SJCRH30 (cell line): Measurements from ENCODE around the gene CDA. TPM values are rescaled to one million over a fixed set of nuclear protein-coding genes. Genes with fewer than 3 reads are reported as not detected.

ENCODE experiments used
- DNase-seq, 2 experiments: peaks; one replicate each; pipeline ENCODE4 v3.0.0-alpha.2; 2015 to 2020
- H3K27ac ChIP-seq: fragments of 250-450 bp; sonication (Bioruptor Pico); 2 replicates; pipeline ENCODE4 v1.5.1; 2020; ENCODE audit warnings: mild to moderate bottlenecking, moderate library complexity
- H3K27me3 ChIP-seq: fragments of 250-450 bp; sonication (Bioruptor Pico); 2 replicates; pipeline ENCODE4 v1.5.1; 2020; ENCODE audit warnings: mild to moderate bottlenecking, moderate library complexity
- H3K36me3 ChIP-seq: fragments of 250-450 bp; sonication (Bioruptor Pico); 2 replicates; pipeline ENCODE4 v1.5.1; 2020; ENCODE audit warnings: mild to moderate bottlenecking, moderate library complexity
- H3K4me1 ChIP-seq: fragments of 250-450 bp; sonication (Bioruptor Pico); 2 replicates; pipeline ENCODE4 v1.5.1; 2020; ENCODE audit warnings: mild to moderate bottlenecking, moderate library complexity
- H3K4me3 ChIP-seq: fragments of 250-450 bp; sonication (Bioruptor Pico); 2 replicates; pipeline ENCODE4 v1.5.1; 2020; ENCODE audit warnings: mild to moderate bottlenecking, moderate library complexity
- H3K9me3 ChIP-seq: fragments of 250-450 bp; sonication (Bioruptor Pico); replicated peaks from 2 replicates; pipeline ENCODE4 v1.5.1; 2020; ENCODE audit warnings: mild to moderate bottlenecking, moderate library complexity
- total RNA-seq: library from RNA; depleted of rRNA; stranded (reverse); fragments of >200 nt; shearing (Covaris generic); gene quantifications from 2 replicates; pipeline ENCODE4 v1.2.3, GENCODE V29; 2014

CDA gene
- total RNA-seq, 1 experiment from 2014 or later: not detected

- H3K4me3 ChIP-seq: no peak overlapping the region
- no peaks in the 10 kb centered on the region for H3K27me3 ChIP-seq
- peaks cover 20% of the 10 kb centered on the region for H3K4me1 ChIP-seq
- no peaks in the 10 kb centered on the region for H3K36me3 ChIP-seq
- no peaks in the 10 kb centered on the region for H3K9me3 ChIP-seq
- no peak overlapping the region for H3K27ac ChIP-seq
- no peak for DNase-seq
These were observed 48.0 kb downstream of the CDA start for GRCh38 chr1:20636785-20637347.

GRCh38 chr1:20640183-20640597, 51.3 kb downstream of the CDA start:
- Histone ChIP-seq H3K9me3 (no peaks in the 10 kb centered on the region), H3K4me3 (no peak overlapping the region), H3K27ac (no peak overlapping the region), H3K4me1 (peaks cover under 1% of the 10 kb centered on the region; the same call in 1 of the 2 replicates), H3K36me3 (no peaks in the 10 kb centered on the region), H3K27me3 (no peaks in the 10 kb centered on the region)
- DNase-seq: peak; percentile 44 to 80

DNA sequence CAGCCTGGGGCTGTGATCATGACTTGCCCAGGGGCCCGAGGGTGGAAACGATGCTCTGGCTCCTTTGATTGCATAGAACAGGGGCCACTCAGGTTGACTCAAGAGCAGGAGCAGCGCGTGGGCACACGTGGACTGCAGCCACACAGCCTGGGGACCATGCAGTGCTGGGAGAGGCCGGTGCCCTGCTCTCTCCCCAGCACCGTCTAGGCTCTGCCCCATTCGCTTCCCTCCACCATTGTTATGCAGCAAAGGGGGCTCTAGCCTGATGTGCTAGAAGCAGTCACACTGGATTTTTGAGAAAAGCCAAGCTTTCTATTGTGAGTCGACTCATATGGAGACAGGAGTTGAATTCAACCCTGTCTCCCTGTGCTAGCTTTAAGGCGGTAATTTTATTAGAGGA, 53.1 kb downstream of the CDA start:
- no peaks in the 10 kb centered on the region for H3K27me3 ChIP-seq
- no peak overlapping the region for H3K27ac ChIP-seq
- H3K9me3 ChIP-seq: no peaks in the 10 kb centered on the region
- H3K4me3 ChIP-seq: no peak overlapping the region
- no peaks in the 10 kb centered on the region for H3K36me3 ChIP-seq
- DNase-seq: no peak
- H3K4me1 ChIP-seq: no peaks in the 10 kb centered on the region

GRCh38 chr1:20643080-20643479, 54.2 kb downstream of the CDA start:
- Histone ChIP-seq H3K4me1 (no peaks in the 10 kb centered on the region), H3K27me3 (no peaks in the 10 kb centered on the region), H3K9me3 (no peaks in the 10 kb centered on the region), H3K36me3 (peaks cover 2% of the 10 kb centered on the region), H3K4me3 (no peak overlapping the region), H3K27ac (no peak overlapping the region)
- no peak for DNase-seq

GRCh38 chr1:20644416-20644815, 55.5 kb downstream of the CDA start:
- DNase-seq: no peak
- Histone ChIP-seq H3K4me1 (no peaks in the 10 kb centered on the region), H3K4me3 (no peak overlapping the region), H3K9me3 (no peaks in the 10 kb centered on the region), H3K36me3 (peaks cover 6% of the 10 kb centered on the region), H3K27ac (no peak overlapping the region), H3K27me3 (no peaks in the 10 kb centered on the region)

DNA sequence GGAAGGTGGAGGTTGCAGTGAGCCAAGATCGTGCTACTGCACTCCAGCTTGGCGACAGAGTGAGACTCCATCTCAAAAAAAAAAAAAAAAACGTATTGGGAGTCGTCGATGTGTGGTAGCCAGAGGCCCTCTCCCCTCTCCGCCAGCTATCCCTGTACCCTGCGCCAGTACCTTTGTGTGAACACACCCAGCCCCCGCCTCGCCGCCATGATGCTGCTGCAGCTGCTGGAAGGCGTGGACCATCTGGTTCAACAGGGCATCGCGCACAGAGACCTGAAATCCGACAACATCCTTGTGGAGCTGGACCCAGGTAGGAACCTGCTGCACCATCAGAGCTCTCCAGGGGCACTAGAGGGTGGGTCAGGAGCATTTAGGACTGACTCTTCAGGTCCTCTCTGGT, 56.5 kb downstream of the CDA start:
- Histone ChIP-seq H3K27ac (no peak overlapping the region), H3K9me3 (no peaks in the 10 kb centered on the region), H3K4me1 (no peaks in the 10 kb centered on the region), H3K36me3 (peaks cover 6% of the 10 kb centered on the region), H3K4me3 (no peak overlapping the region), H3K27me3 (no peaks in the 10 kb centered on the region)
- DNase-seq: no peak

GRCh38 chr1:20648438-20648837, 59.5 kb downstream of the CDA start:
- no peaks in the 10 kb centered on the region for H3K4me1 ChIP-seq
- H3K36me3 ChIP-seq: peaks cover 27% of the 10 kb centered on the region
- DNase-seq: no peak
- no peaks in the 10 kb centered on the region for H3K9me3 ChIP-seq
- H3K27me3 ChIP-seq: no peaks in the 10 kb centered on the region
- H3K27ac ChIP-seq: no peak overlapping the region
- H3K4me3 ChIP-seq: no peak overlapping the region

- Histone ChIP-seq H3K4me3 (no peak overlapping the region), H3K36me3 (peaks cover 32% of the 10 kb centered on the region), H3K9me3 (no peaks in the 10 kb centered on the region), H3K4me1 (no peaks in the 10 kb centered on the region), H3K27ac (no peak overlapping the region), H3K27me3 (no peaks in the 10 kb centered on the region)
- DNase-seq: no peak
These were observed 60.0 kb downstream of the CDA start for GRCh38 chr1:20648946-20649345.

DNA sequence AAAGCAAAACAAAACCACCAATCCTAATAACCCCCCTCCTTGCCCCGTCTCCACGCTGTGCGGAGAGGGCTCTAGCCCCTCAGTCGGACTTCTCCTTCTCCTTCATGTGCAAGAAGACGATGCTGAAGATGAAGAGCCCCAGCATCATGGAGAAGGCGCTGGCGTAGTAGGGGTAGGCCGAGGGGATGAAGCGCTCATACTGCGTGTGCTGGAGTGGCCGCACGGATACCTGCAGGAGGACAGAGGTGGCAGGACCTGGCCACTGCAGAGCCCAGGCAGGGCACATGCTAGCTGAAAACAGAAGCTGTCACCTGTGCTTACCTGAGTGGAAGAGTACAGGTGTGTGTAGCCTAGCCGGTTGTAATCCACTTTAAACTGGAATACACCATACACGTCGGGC, 63.4 kb downstream of the CDA start:
- Histone ChIP-seq H3K9me3 (no peaks in the 10 kb centered on the region), H3K36me3 (peaks cover 56% of the 10 kb centered on the region), H3K4me3 (no peak overlapping the region), H3K27me3 (no peaks in the 10 kb centered on the region), H3K27ac (no peak overlapping the region), H3K4me1 (no peaks in the 10 kb centered on the region)
- no peak for DNase-seq

GRCh38 chr1:20654104-20654690, 65.3 kb downstream of the CDA start:
- H3K9me3 ChIP-seq: no peaks in the 10 kb centered on the region
- no peaks in the 10 kb centered on the region for H3K4me1 ChIP-seq
- no peaks in the 10 kb centered on the region for H3K27me3 ChIP-seq
- H3K4me3 ChIP-seq: no peak overlapping the region
- H3K27ac ChIP-seq: no peak overlapping the region
- H3K36me3 ChIP-seq: peaks cover 55% of the 10 kb centered on the region
- DNase-seq: no peak

- Histone ChIP-seq H3K4me3 (no peak overlapping the region), H3K9me3 (no peaks in the 10 kb centered on the region), H3K27ac (no peak overlapping the region), H3K27me3 (no peaks in the 10 kb centered on the region), H3K4me1 (peaks cover 8% of the 10 kb centered on the region; the same call in 1 of the 2 replicates), H3K36me3 (peaks cover 50% of the 10 kb centered on the region)
- DNase-seq: no peak
These were observed 68.1 kb downstream of the CDA start for GRCh38 chr1:20657024-20657423.

DNA sequence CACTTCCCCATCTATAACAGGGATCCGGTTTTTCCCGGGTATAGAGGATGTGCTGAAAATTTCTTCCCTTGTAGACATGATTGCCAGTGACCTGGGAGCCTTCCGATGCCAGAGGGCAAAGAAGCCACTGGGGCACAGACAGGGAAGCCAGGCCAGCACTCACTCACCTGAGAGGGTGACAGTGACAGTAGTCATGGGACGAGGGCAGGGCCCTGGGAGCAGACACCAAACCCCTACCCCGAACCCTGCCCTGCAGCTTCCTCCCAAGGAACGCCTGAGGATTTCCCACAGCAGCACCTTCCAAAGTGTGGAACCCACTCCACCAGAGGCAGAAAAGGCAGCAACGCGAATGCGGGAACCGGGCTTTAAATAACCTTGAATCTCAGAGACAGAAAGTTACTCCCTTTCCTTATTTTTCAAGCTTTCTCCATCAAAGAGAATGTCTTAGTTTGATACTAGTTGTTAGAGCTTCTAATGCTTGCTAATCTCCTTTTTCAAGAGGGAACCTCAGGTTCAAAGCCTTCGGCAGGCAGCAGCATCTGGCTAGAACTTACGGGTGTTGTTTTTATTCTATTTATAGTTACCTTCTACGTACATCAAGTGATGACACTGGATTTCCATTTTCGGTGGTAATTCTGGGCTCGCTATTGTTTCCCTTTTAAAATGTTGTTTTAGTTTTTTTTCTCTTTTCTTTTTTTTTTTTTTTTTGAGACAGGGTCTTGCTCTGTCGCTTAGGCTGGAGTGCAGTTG, 69.4 kb downstream of the CDA start:
- Histone ChIP-seq H3K27ac (no peak overlapping the region), H3K36me3 (peaks cover 38% of the 10 kb centered on the region), H3K27me3 (no peaks in the 10 kb centered on the region), H3K4me3 (no peak overlapping the region), H3K4me1 (peaks cover 8% of the 10 kb centered on the region; the same call in 1 of the 2 replicates), H3K9me3 (no peaks in the 10 kb centered on the region)
- DNase-seq: no peak

DNA sequence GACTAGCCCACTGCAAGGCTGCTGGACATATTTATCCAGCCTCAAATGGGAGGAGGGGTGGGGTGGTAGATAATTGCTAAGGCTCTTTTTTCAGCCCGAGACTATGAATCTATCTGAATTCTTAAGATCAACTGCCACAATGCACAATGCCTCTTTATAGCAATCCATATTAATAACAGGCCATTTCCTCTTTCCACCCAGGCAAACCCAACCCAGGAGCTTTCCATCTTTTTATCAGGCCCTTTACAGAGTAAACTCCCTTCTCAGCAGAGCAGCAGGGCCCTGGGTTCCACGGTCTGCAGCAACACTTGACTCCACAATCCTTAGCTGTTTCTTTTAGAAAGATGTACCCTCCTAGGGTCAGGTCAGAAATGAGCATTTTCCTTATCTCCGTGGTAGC, 71.5 kb downstream of the CDA start:
- Histone ChIP-seq H3K9me3 (no peaks in the 10 kb centered on the region), H3K4me1 (peaks cover 11% of the 10 kb centered on the region; the same call in 1 of the 2 replicates), H3K4me3 (peak overlapping the region; percentile 70), H3K27ac (no peak overlapping the region), H3K27me3 (no peaks in the 10 kb centered on the region), H3K36me3 (peaks cover 22% of the 10 kb centered on the region)
- DNase-seq: no peak

- Histone ChIP-seq H3K4me3 (peak overlapping the region; percentile 70), H3K27ac (peak overlapping the region; percentile 1; the same call in 1 of the 2 replicates), H3K27me3 (no peaks in the 10 kb centered on the region), H3K4me1 (peaks cover 11% of the 10 kb centered on the region; the same call in 1 of the 2 replicates), H3K36me3 (peaks cover 18% of the 10 kb centered on the region), H3K9me3 (no peaks in the 10 kb centered on the region)
- DNase-seq: no peak
These were observed 71.9 kb downstream of the CDA start for GRCh38 chr1:20660847-20661206.
